Transverse colon (tissue), 4 donors: ENCODE data around the gene AARS2. TPM values are rescaled to one million over a fixed set of nuclear protein-coding genes. Genes with fewer than 3 reads are reported as not detected.

Experiments
- DNase-seq: peaks from one replicate; pipeline ENCODE4 v3.0.0-alpha.2; 2019
- H3K27ac ChIP-seq, 4 donors: fragments of 200-600 bp; sonication (generic); 2 replicates each; pipeline ENCODE4 v1.5.1; 2016 to 2018; ENCODE audit warnings: inconsistent platforms in 4 of 4
- H3K27me3 ChIP-seq: fragments of 200-600 bp; sonication (generic); 2 replicates; pipeline ENCODE4 v1.5.1; 2017; ENCODE audit warnings: inconsistent platforms
- H3K36me3 ChIP-seq, 4 donors: fragments of 200-600 bp; sonication (generic); 2 replicates each; pipeline ENCODE4 v1.5.1; 2017 to 2019; ENCODE audit warnings: inconsistent platforms in 4 of 4
- H3K4me1 ChIP-seq, 4 donors: fragments of 200-600 bp; sonication (generic); 2 replicates each; pipeline ENCODE4 v1.5.1; 2017 to 2020; ENCODE audit warnings: inconsistent platforms in 4 of 4
- H3K4me3 ChIP-seq, 4 donors: fragments of 200-600 bp; sonication (generic); 1 replicate in 1 of 4; 2 replicates in 3 of 4; pipeline versions ENCODE4 v1.5.1 to v1.6.1; 2017 to 2019; ENCODE audit warnings: inconsistent platforms in 4 of 4
- H3K9me3 ChIP-seq, 2 donors: fragments of 200-600 bp; sonication (generic); 2 replicates each; pipeline ENCODE4 v1.5.1; 2017 to 2019; ENCODE audit warnings: inconsistent platforms in 2 of 2
- CTCF ChIP-seq, 5 experiments: fragments of 200-600 bp in 3 of 5; fragments of 450-650 bp in 2 of 5; sonication (generic) in 3 of 5; IDR thresholded peaks; 1 replicate in 2 of 5; 2 replicates in 3 of 5; pipeline ENCODE4 v1.5.1; 2016 to 2017; ENCODE audit warnings: antibody characterized with exemption in 5 of 5, inconsistent platforms in 3 of 5, mild to moderate bottlenecking in 2 of 5, moderate library complexity in 1 of 5
- EP300 ChIP-seq: sonication (generic); formaldehyde crosslinking; IDR thresholded peaks from one replicate; pipeline ENCODE4 v1.6.1; 2017; ENCODE audit warnings: antibody characterized with exemption, low read depth
- POLR2A ChIP-seq: fragments of 450-650 bp; IDR thresholded peaks from one replicate; pipeline ENCODE4 v1.6.1; 2016; ENCODE audit warnings: antibody characterized with exemption, mild to moderate bottlenecking, moderate library complexity
- POLR2AphosphoS5 ChIP-seq, 3 donors: sonication (generic); formaldehyde crosslinking; IDR thresholded peaks; one replicate each; pipeline ENCODE4 v1.6.1; 2016; ENCODE audit warnings: antibody characterized with exemption in 3 of 3
- WGBS, 2 donors: methylation state at CpG; one replicate each; pipeline ENCODE4 v1.1.5; 2018; ENCODE audit warnings: low coverage in 1 of 2; 5-methylcytosine and 5-hydroxymethylcytosine counted together
- in situ Hi-C, 4 donors: fragments of 200-750 bp; cut with MboI; loops; one replicate each; pipeline versions ENCODE4 v1.15.0 to v1.15.1; 2017; ENCODE audit warnings: low sequenced_read_pairs in 3 of 4, low pct_ligation_motif_present in 1 of 4, low pct_unique_long_range_greater_than_20kb in 1 of 4
- intact Hi-C: fragments of 100-400 bp; cut with DNase I; formaldehyde crosslinking; loops from one replicate; pipeline ENCODE4 v1.15.1; 2023; ENCODE audit warnings: low total_unique reads
- total RNA-seq, 4 donors: library from RNA; depleted of rRNA; stranded (reverse); fragments of >200 nt; gene quantifications; one replicate each; pipeline ENCODE4 v1.1.0, GENCODE V29; 2016

The AARS2 gene
- total RNA-seq, 4 donors from 2014 or later, result 9.1 to 18.3 (median 14.8) TPM

- in situ Hi-C loops, result no loop called here
- peak overlapping the region in 3 of 4 donors; percentile 72 to 76 (median 74) for H3K4me3 ChIP-seq
These were observed 55.3 kb downstream of the AARS2 start for GRCh38 chr6:44257753-44258324.

GRCh38 chr6:44257025-44257752 lies 56.0 kb downstream of the AARS2 start, which contains the start of gene SLC35B2:
Gene SLC35B2, minus strand, starts transcription at chr6:44257528. Its CDS starts 118 bp downstream, at chr6:44257410.
- intact Hi-C loops (no loop called here), in situ Hi-C loops (no loop called here)
- Histone ChIP-seq H3K27me3 (no peaks in the 10 kb centered on the region), H3K36me3 (peaks cover 0 to 30% (median 15%) of the 10 kb centered on the region in 4 donors), H3K4me1 (peaks cover 12 to 22% (median 18%) of the 10 kb centered on the region in 4 donors), H3K9me3 (no peaks in the 10 kb centered on the region), H3K27ac (peak within 1 kb of the TSS; percentile 85 to 94 (median 91)), H3K4me3 (peak within 1 kb of the TSS; percentile 65 to 76 (median 73))
- peak; percentile 70 for DNase-seq
- peak; percentile 30 to 82 (median 65) for TF ChIP-seq CTCF (IDR thresholded peaks at IDR 0.05)
- TF ChIP-seq POLR2A, result peak; percentile 68
- no peak for TF ChIP-seq EP300
- peak; percentile 38 to 74 (median 69) for TF ChIP-seq POLR2AphosphoS5 (IDR thresholded peaks at IDR 0.05)
- 0% methylated on average over 2 of the region's 80 CpGs; no CpG with 5 or more reads in 1 of the 2 donors for WGBS, 2 donors

More at GRCh38 chr6:44257753-44258324, 55.3 kb downstream of the AARS2 start:
- Histone ChIP-seq H3K27me3 (no peaks in the 10 kb centered on the region), H3K36me3 (peaks cover 0 to 24% (median 12%) of the 10 kb centered on the region in 4 donors), H3K9me3 (no peaks in the 10 kb centered on the region), H3K4me1 (peaks cover 17 to 28% (median 22%) of the 10 kb centered on the region in 4 donors), H3K27ac (peak overlapping the region; percentile 85 to 94 (median 91))
- intact Hi-C loops, result no loop called here
- TF ChIP-seq POLR2A (peak; percentile 7), POLR2AphosphoS5 (IDR thresholded peaks at IDR 0.05) (no peak), CTCF (IDR thresholded peaks at IDR 0.05) (no peak), EP300 (no peak)
- no peak for DNase-seq
- 22 to 42% methylated on average over 7 to 15 of the region's 15 CpGs for WGBS, 2 donors

GRCh38 chr6:44256775-44257024 lies 56.4 kb downstream of the AARS2 start:
- intact Hi-C loops, result no loop called here
- in situ Hi-C loops, result no loop called here

More at GRCh38 chr6:44256775-44257024, 56.4 kb downstream of the AARS2 start:
- H3K27ac ChIP-seq, result peak overlapping the region; percentile 85 to 94 (median 91)
- TF ChIP-seq POLR2A (no peak), POLR2AphosphoS5 (IDR thresholded peaks at IDR 0.05) (no peak), CTCF (IDR thresholded peaks at IDR 0.05) (no peak), EP300 (no peak)
- DNase-seq, result no peak
- peak overlapping the region; percentile 65 to 76 (median 73) for H3K4me3 ChIP-seq
- H3K36me3 ChIP-seq, result peaks cover 0 to 35% (median 17%) of the 10 kb centered on the region in 4 donors
- no peaks in the 10 kb centered on the region for H3K27me3 ChIP-seq
- peaks cover 12 to 19% (median 17%) of the 10 kb centered on the region in 4 donors for H3K4me1 ChIP-seq
- H3K9me3 ChIP-seq, result no peaks in the 10 kb centered on the region
- WGBS, 2 donors, result 1% methylated on average over 12 of the region's 12 CpGs; no CpG with 5 or more reads in 1 of the 2 donors
